Measurements from ENCODE around the gene RGS6.

DNA sequence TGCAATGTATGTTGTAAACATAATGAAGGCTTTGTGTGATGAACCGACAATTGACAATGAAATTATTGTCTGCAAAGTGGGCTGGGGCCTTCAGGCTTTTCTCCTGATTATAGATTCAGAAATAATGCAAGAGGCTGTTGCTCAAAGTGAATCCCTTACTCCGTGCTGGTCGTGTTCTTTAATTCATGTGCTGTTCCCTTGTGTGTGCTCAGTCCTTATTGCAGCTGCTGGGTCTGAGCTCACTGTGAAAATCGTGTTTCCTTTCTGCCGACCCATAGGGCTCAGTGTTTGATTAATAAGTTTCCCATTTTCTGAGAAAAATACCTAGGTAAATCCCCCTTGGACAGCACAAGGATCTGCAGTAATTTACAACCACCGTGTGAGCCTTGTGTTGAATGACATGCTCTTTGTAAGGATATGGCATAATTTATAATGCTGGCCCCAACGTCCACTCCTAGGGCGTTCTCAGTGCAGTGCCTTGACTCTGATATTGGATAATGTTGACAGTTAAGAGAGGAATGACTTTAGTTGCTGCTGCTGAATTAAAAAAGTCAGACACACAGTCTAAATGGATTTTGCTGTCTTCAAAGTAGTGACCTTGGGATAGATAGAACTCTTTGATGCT lies 81.6 kb downstream of the RGS6 start:
- TF ChIP-seq, protein P1, sequence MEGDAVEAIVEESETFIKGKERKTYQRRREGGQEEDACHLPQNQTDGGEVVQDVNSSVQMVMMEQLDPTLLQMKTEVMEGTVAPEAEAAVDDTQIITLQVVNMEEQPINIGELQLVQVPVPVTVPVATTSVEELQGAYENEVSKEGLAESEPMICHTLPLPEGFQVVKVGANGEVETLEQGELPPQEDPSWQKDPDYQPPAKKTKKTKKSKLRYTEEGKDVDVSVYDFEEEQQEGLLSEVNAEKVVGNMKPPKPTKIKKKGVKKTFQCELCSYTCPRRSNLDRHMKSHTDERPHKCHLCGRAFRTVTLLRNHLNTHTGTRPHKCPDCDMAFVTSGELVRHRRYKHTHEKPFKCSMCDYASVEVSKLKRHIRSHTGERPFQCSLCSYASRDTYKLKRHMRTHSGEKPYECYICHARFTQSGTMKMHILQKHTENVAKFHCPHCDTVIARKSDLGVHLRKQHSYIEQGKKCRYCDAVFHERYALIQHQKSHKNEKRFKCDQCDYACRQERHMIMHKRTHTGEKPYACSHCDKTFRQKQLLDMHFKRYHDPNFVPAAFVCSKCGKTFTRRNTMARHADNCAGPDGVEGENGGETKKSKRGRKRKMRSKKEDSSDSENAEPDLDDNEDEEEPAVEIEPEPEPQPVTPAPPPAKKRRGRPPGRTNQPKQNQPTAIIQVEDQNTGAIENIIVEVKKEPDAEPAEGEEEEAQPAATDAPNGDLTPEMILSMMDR (IDR thresholded peaks at IDR 0.05), result no peak
- TF ChIP-seq POLR2A (IDR thresholded peaks at IDR 0.05), result no peak

Data from thyroid gland (tissue), 4 donors.